WTC11 (cell line): ENCODE results near the gene DNAH11. TPM values are rescaled to one million over a fixed set of nuclear protein-coding genes. Genes with fewer than 3 reads are reported as not detected.

Experiments
- ATAC-seq: fragments of 200-7000 bp; cut with Tn5 transposase; 2 replicates; pipeline ENCODE4 v1.10.0; 2021; ENCODE audit warnings: mild to moderate bottlenecking, moderate library complexity
- CTCF ChIA-PET: fragments of 300-600 bp; sonication (Branson Sonifier 250); formaldehyde crosslinking; loops from one replicate; lab custom pipeline; 2021; ENCODE audit warnings: antibody characterized with exemption; lab: Charles Lee
- POLR2A ChIA-PET: fragments of 350-600 bp; sonication (Branson Sonifier 250); formaldehyde crosslinking; loops from one replicate; lab custom pipeline; 2021; ENCODE audit warnings: antibody characterized with exemption; lab: Charles Lee
- DNase-seq: peaks from one replicate; pipeline ENCODE4 v3.0.0; 2021; ENCODE audit warnings: low spot score
- H3K27ac Mint-ChIP-seq: 2 replicates; pipeline ENCODE4 v1.8.0; 2021; ENCODE audit warnings: mixed read lengths
- H3K27me3 Mint-ChIP-seq: 2 replicates; pipeline ENCODE4 v1.8.0; 2021; ENCODE audit warnings: low read depth, mild to moderate bottlenecking, moderate library complexity, mixed read lengths
- H3K36me3 Mint-ChIP-seq: 2 replicates; pipeline ENCODE4 v1.8.0; 2021; ENCODE audit warnings: mixed read lengths
- H3K4me1 Mint-ChIP-seq: 2 replicates; pipeline ENCODE4 v1.8.0; 2022; ENCODE audit warnings: mixed read lengths
- H3K4me3 Mint-ChIP-seq: 2 replicates; pipeline ENCODE4 v1.8.0; 2021; ENCODE audit warnings: mild to moderate bottlenecking, moderate library complexity, mixed read lengths
- H3K9me3 Mint-ChIP-seq: 2 replicates; pipeline ENCODE4 v1.8.0; 2021; ENCODE audit warnings: mixed read lengths
- ARID4B ChIP-seq: sonication (generic); formaldehyde crosslinking; IDR thresholded peaks from 2 replicates; pipeline ENCODE4 v1.8.0; 2023; ENCODE audit warnings: missing genetic modification reagents, mild to moderate bottlenecking, borderline replicate concordance
- ATF2 ChIP-seq: sonication (generic); formaldehyde crosslinking; IDR thresholded peaks from 2 replicates; pipeline ENCODE4 v1.8.1; 2022; ENCODE audit warnings: low read depth, missing genetic modification reagents, borderline replicate concordance
- ELF4 ChIP-seq: sonication (generic); formaldehyde crosslinking; IDR thresholded peaks from 2 replicates; pipeline ENCODE4 v1.8.1; 2022; ENCODE audit warnings: low read depth, mild to moderate bottlenecking, moderate library complexity, missing genetic modification reagents
- EMX1 ChIP-seq: fragments of 250-450 bp; sonication (Bioruptor Pico); IDR thresholded peaks from 2 replicates; pipeline ENCODE4 v1.8.0; 2021; ENCODE audit warnings: mild to moderate bottlenecking
- HMGXB4 ChIP-seq: sonication (generic); formaldehyde crosslinking; IDR thresholded peaks from 2 replicates; pipeline ENCODE4 v1.8.1; 2023; ENCODE audit warnings: mild to moderate bottlenecking, moderate library complexity, missing genetic modification reagents
- IRF2 ChIP-seq: sonication (generic); formaldehyde crosslinking; IDR thresholded peaks from 2 replicates; pipeline ENCODE4 v1.8.0; 2022; ENCODE audit warnings: low read depth, missing genetic modification reagents, borderline replicate concordance
- MYBL2 ChIP-seq: sonication (generic); formaldehyde crosslinking; IDR thresholded peaks from 2 replicates; pipeline ENCODE4 v1.8.1; 2023; ENCODE audit warnings: mild to moderate bottlenecking, moderate library complexity, missing genetic modification reagents
- NR3C1 ChIP-seq: sonication (generic); formaldehyde crosslinking; conservative IDR thresholded peaks from 2 replicates; pipeline ENCODE4 v1.8.1; 2023; ENCODE audit warnings: low read depth, mild to moderate bottlenecking, missing genetic modification reagents
- OVOL2 ChIP-seq: fragments of 250-450 bp; sonication (Bioruptor Pico); IDR thresholded peaks from 2 replicates; pipeline ENCODE4 v1.9.0; 2021; ENCODE audit warnings: mild to moderate bottlenecking, borderline replicate concordance
- SP1 ChIP-seq: sonication (generic); formaldehyde crosslinking; conservative IDR thresholded peaks from 2 replicates; pipeline ENCODE4 v1.8.1; 2022; ENCODE audit warnings: missing genetic modification reagents
- TP53 ChIP-seq: sonication (generic); formaldehyde crosslinking; IDR thresholded peaks from 2 replicates; pipeline ENCODE4 v1.8.1; 2023; ENCODE audit warnings: mild to moderate bottlenecking, missing genetic modification reagents
- ZBTB21 ChIP-seq: sonication (generic); formaldehyde crosslinking; IDR thresholded peaks from 2 replicates; pipeline ENCODE4 v1.8.1; 2023; ENCODE audit warnings: mild to moderate bottlenecking, missing genetic modification reagents, borderline replicate concordance
- ZNF425 ChIP-seq: fragments of 250-450 bp; sonication (Bioruptor Pico); conservative IDR thresholded peaks from 2 replicates; pipeline ENCODE4 v1.9.0; 2021; ENCODE audit warnings: mild to moderate bottlenecking
- ZNF532 ChIP-seq: fragments of 250-450 bp; sonication (Bioruptor Pico); IDR thresholded peaks from 2 replicates; pipeline ENCODE4 v1.9.0; 2021; ENCODE audit warnings: mild to moderate bottlenecking, borderline replicate concordance
- total RNA-seq: library from RNA; stranded (reverse); gene quantifications from 3 replicates; pipeline ENCODE4 v1.2.3, GENCODE V29; 2021
- TF ChIP-seq, protein P1 (sequence below): sonication (generic); formaldehyde crosslinking; IDR thresholded peaks from 2 replicates; pipeline ENCODE4 v1.8.1; 2023; ENCODE audit warnings: mild to moderate bottlenecking, missing genetic modification reagents, moderate library complexity

Gene DNAH11
- total RNA-seq, 1 experiment from 2014 or later = 6.4 TPM

- TF ChIP-seq ELF4 (CRISPR knock-in tag) (no peak), OVOL2 (no peak)
- TF ChIP-seq, all 79 proteins: peak for 0
These were observed 159.5 kb downstream of the DNAH11 start (continued) for GRCh38 chr7:21702303-21702702.

GRCh38 chr7:21704359-21704758 is 161.5 kb downstream of the DNAH11 start:
- ChIA-PET CTCF (interaction anchor here (1.0 kb wide), 1 partner anchor 63 kb away, joined by 5 read pairs; no protein-coding TSS in a partner anchor), POLR2A (no interaction called here)
- Mint-ChIP-seq H3K9me3 (no peaks in the 10 kb centered on the region; the same call in 1 of the 2 replicates), H3K4me3 (no peak overlapping the region), H3K36me3 (no peaks in the 10 kb centered on the region), H3K27ac (no peak overlapping the region), H3K27me3 (no peaks in the 10 kb centered on the region), H3K4me1 (peaks cover 6% of the 10 kb centered on the region)
- DNase-seq = no peak
- TF ChIP-seq ATF2 (CRISPR knock-in tag) = no peak
- TF ChIP-seq IRF2 = no peak
- no peak for TF ChIP-seq NR3C1 (CRISPR knock-in tag)
- no peak for TF ChIP-seq ZBTB21 (CRISPR knock-in tag)
- TF ChIP-seq, protein P1, sequence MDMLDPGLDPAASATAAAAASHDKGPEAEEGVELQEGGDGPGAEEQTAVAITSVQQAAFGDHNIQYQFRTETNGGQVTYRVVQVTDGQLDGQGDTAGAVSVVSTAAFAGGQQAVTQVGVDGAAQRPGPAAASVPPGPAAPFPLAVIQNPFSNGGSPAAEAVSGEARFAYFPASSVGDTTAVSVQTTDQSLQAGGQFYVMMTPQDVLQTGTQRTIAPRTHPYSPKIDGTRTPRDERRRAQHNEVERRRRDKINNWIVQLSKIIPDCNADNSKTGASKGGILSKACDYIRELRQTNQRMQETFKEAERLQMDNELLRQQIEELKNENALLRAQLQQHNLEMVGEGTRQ (CRISPR knock-in tag) = no peak
- no peak for TF ChIP-seq ARID4B
- no peak for TF ChIP-seq ZNF425 (CRISPR knock-in tag)
- TF ChIP-seq HMGXB4 = no peak
- TF ChIP-seq SP1 (CRISPR knock-in tag) = no peak
- no peak for TF ChIP-seq ZNF532 (CRISPR knock-in tag)
- no peak for TF ChIP-seq TP53 (CRISPR knock-in tag)
- TF ChIP-seq MYBL2 (CRISPR knock-in tag) = no peak
- no peak for TF ChIP-seq EMX1
- peak; percentile 59 for ATAC-seq
